ENCODE data around the gene KCNQ1. TPM values are rescaled to one million over a fixed set of nuclear protein-coding genes. Genes with fewer than 3 reads are reported as not detected.

Gene KCNQ1
- total RNA-seq, 1 experiment from 2014 or later, result not detected

DNA sequence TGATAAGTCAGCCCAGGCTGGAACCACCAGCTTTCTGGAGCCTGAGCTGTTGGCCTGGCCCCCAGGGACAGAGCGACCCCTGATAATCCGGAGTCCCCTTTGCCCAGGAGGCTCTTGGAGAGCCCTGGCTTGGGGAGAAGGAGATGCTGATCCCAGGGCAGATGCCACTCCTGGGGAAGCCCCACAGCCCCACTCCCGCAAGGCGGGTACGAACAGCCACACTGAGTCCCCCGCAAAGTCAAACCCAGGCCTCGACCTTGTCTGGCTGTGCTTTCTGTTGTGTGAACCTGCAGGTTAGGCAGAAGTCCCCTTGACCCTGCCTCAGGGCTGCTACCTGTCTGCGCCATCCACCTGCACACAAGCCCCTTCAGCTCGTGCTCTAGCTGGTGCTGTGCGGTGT is 147.0 kb downstream of the KCNQ1 start:
- Histone ChIP-seq H3K4me2 (no peak overlapping the region), H3K9me3 (ENCODE audit: insufficient read depth, low read depth) (no peaks in the 10 kb centered on the region), H4K20me1 (ENCODE audit: insufficient read depth) (no peaks in the 10 kb centered on the region), H3F3A (ENCODE audit: insufficient read depth, low read depth) (no peaks in the 10 kb centered on the region), H3K9me2 (ENCODE audit: insufficient read depth) (no peaks in the 10 kb centered on the region), H3K4me1 (replicated peaks; ENCODE audit: insufficient read depth) (no peaks in the 10 kb centered on the region), H3K79me2 (ENCODE audit: low read depth) (no peaks in the 10 kb centered on the region), H3K27ac (no peak overlapping the region), H3K36me3 (ENCODE audit: low read depth) (no peaks in the 10 kb centered on the region), H3K27me3 (ENCODE audit: insufficient read depth, low read depth) (peaks cover 55% of the 10 kb centered on the region), H2AFZ (no peak overlapping the region), H3K4me3 (no peak overlapping the region)
- TF ChIP-seq, protein P1, sequence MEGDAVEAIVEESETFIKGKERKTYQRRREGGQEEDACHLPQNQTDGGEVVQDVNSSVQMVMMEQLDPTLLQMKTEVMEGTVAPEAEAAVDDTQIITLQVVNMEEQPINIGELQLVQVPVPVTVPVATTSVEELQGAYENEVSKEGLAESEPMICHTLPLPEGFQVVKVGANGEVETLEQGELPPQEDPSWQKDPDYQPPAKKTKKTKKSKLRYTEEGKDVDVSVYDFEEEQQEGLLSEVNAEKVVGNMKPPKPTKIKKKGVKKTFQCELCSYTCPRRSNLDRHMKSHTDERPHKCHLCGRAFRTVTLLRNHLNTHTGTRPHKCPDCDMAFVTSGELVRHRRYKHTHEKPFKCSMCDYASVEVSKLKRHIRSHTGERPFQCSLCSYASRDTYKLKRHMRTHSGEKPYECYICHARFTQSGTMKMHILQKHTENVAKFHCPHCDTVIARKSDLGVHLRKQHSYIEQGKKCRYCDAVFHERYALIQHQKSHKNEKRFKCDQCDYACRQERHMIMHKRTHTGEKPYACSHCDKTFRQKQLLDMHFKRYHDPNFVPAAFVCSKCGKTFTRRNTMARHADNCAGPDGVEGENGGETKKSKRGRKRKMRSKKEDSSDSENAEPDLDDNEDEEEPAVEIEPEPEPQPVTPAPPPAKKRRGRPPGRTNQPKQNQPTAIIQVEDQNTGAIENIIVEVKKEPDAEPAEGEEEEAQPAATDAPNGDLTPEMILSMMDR (conservative IDR thresholded peaks at IDR 0.05), result no peak
- no peak for TF ChIP-seq EZH2 (IDR thresholded peaks at IDR 0.05; ENCODE audit: low read depth)
- no peak for DNase-seq
- ChIA-PET CTCF (no interaction called here), POLR2A (ENCODE audit: unreplicated experiment) (no interaction called here)
- intact Hi-C loops (cut with micrococcal nuclease; ENCODE audit: unreplicated experiment), result no loop called here
- BruUV-seq (replicated peaks), result no TSS peak

DNA sequence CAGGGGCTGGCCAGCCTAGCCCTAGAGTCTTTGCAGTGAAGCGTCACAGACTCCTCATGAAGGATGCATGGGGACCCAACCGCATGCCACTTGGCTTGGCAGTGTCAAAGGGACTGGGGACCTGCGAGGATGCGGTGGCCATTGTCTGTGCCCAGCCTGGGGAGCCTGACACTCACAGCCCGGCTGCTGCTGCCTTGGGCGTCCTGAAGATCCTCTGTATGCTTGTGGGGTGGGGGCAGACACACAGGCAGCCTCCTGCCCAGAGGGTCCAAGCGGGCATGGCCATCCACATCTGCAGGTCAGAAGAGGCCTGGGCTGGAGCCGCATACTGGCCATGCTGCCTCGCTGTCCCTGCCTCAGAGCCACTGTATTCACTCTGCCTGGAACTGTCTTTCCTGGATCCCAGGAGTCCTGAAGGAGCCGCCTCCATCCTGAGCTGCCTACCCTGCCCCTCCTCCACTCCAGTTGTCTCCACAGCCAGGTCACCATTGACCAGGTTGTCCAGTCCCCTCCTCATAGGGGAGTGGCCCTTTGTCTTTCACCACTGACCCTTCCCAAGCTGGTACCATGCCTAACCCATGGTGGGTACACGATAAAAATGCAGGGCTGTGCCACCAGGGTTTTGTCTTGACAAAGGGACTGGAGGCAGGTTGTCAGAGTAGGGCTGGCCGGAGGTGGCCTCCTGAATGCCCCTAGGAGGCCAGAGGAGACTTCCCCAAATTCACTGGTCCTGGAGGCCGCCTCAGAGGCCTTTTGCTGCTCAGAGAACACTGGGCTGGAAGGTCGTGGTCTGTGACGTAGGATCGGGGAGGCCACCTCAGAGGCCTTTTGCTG is 148.0 kb downstream of the KCNQ1 start:
- Histone ChIP-seq H3K4me2 (no peak overlapping the region), H3K79me2 (ENCODE audit: low read depth) (no peaks in the 10 kb centered on the region), H3K9me2 (ENCODE audit: insufficient read depth) (no peaks in the 10 kb centered on the region), H3K9me3 (ENCODE audit: insufficient read depth, low read depth) (no peaks in the 10 kb centered on the region), H3K4me1 (replicated peaks; ENCODE audit: insufficient read depth) (no peaks in the 10 kb centered on the region), H3K36me3 (ENCODE audit: low read depth) (no peaks in the 10 kb centered on the region), H4K20me1 (ENCODE audit: insufficient read depth) (no peaks in the 10 kb centered on the region), H3K27me3 (ENCODE audit: insufficient read depth, low read depth) (peaks cover 47% of the 10 kb centered on the region), H3K4me3 (no peak overlapping the region), H2AFZ (no peak overlapping the region), H3K27ac (no peak overlapping the region), H3F3A (ENCODE audit: insufficient read depth, low read depth) (no peaks in the 10 kb centered on the region)
- DNase-seq, result no peak
- no TSS peak for BruUV-seq (replicated peaks)
- TF ChIP-seq, protein P1 (conservative IDR thresholded peaks at IDR 0.05), result no peak
- no peak for TF ChIP-seq EZH2 (IDR thresholded peaks at IDR 0.05; ENCODE audit: low read depth)
- intact Hi-C loops (cut with micrococcal nuclease; ENCODE audit: unreplicated experiment), result no loop called here
- CTCF ChIA-PET, result no interaction called here
- POLR2A ChIA-PET (ENCODE audit: unreplicated experiment), result no interaction called here

DNA sequence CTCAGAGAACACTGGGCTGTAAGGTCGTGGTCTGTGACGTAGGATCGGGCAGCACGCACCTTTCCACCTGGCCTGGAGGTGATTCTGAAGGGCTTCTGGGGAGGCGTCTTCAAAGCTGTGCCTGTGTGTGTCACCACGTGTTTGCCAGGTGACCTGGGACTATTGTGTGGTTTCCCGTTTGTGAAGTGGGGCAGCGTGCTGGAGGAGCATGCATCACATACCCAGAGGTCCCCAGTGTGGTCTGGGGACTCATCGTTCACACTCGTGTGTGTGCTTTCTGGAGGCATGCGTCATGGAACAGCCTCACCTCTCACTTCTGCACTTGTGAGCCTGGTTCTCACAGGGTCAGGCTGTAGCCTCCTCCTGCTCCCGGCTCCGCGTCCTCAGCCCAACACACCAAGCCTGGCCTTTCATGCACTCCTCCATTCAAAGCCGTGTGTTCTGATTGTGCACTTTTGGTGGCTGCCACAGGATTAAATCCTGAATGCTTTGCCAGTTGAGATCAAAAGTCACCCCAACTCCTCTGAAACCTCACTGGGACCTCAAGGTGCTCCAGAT is 148.7 kb downstream of the KCNQ1 start:
- Histone ChIP-seq H3K79me2 (ENCODE audit: low read depth) (no peaks in the 10 kb centered on the region), H3K4me2 (no peak overlapping the region), H3K4me1 (replicated peaks; ENCODE audit: insufficient read depth) (no peaks in the 10 kb centered on the region), H3K27ac (no peak overlapping the region), H4K20me1 (ENCODE audit: insufficient read depth) (no peaks in the 10 kb centered on the region), H2AFZ (no peak overlapping the region), H3K9me2 (ENCODE audit: insufficient read depth) (no peaks in the 10 kb centered on the region), H3K4me3 (no peak overlapping the region), H3K9me3 (ENCODE audit: insufficient read depth, low read depth) (no peaks in the 10 kb centered on the region), H3F3A (ENCODE audit: insufficient read depth, low read depth) (no peaks in the 10 kb centered on the region), H3K27me3 (ENCODE audit: insufficient read depth, low read depth) (peaks cover 41% of the 10 kb centered on the region), H3K36me3 (ENCODE audit: low read depth) (no peaks in the 10 kb centered on the region)
- intact Hi-C loops (cut with micrococcal nuclease; ENCODE audit: unreplicated experiment), result no loop called here
- no TSS peak for BruUV-seq (replicated peaks)
- no peak for DNase-seq
- CTCF ChIA-PET, result no interaction called here
- POLR2A ChIA-PET (ENCODE audit: unreplicated experiment), result no interaction called here
- TF ChIP-seq, protein P1 (conservative IDR thresholded peaks at IDR 0.05), result no peak
- TF ChIP-seq EZH2 (IDR thresholded peaks at IDR 0.05; ENCODE audit: low read depth), result no peak
